Panc1 (cell line): ENCODE data around the gene CTSA. TPM values are rescaled to one million over a fixed set of nuclear protein-coding genes. Genes with fewer than 3 reads are reported as not detected.

Source experiments
- ATAC-seq: fragments of 200-7000 bp; cut with Tn5 transposase; 2 replicates; pipeline ENCODE4 v1.9.1; 2020; ENCODE audit warnings: mild to moderate bottlenecking, moderate library complexity
- BruUV-seq: library from RNA; stranded (reverse); fragments of 400-500 nt; replicated peaks from 2 replicates; lab custom pipeline; 2021; lab: Mats Ljungman, UMichigan
- CTCF ChIA-PET: fragments of 300-600 bp; sonication (Branson Sonifier 250); formaldehyde crosslinking; loops from one replicate; lab custom pipeline; 2022; ENCODE audit warnings: antibody characterized with exemption; lab: Charles Lee
- POLR2A ChIA-PET: fragments of 300-600 bp; sonication (Branson Sonifier 250); formaldehyde crosslinking; loops from one replicate; lab custom pipeline; 2022; ENCODE audit warnings: antibody characterized with exemption; lab: Charles Lee
- DNase-seq: peaks from one replicate; pipeline ENCODE4 v3.0.0-alpha.2; 2010; ENCODE audit warnings: low read depth, low spot score
- H3K27ac ChIP-seq: 2 replicates; pipeline ENCODE4 v1.5.1; 2011; ENCODE audit warnings: mild to moderate bottlenecking, low read length, inconsistent platforms
- H3K27me3 ChIP-seq: fragments of 200-500 bp; sonication (Bioruptor generic); 2 replicates; pipeline ENCODE4 v1.6.0; 2014; ENCODE audit warnings: low read length, inconsistent platforms; ENCODE audit not compliant: control insufficient read depth, insufficient read depth
- H3K36me3 ChIP-seq: fragments of 200-500 bp; sonication (Bioruptor generic); 2 replicates; pipeline ENCODE4 v1.5.1; 2014; ENCODE audit warnings: inconsistent platforms, mild to moderate bottlenecking, low read length, moderate library complexity; ENCODE audit not compliant: control insufficient read depth, insufficient read depth
- H3K4me1 ChIP-seq: 2 replicates; pipeline ENCODE4 v1.5.1; 2011; ENCODE audit warnings: inconsistent platforms, mild to moderate bottlenecking, low read length, moderate library complexity; ENCODE audit not compliant: control insufficient read depth, insufficient read depth
- H3K4me3 ChIP-seq, 2 experiments: 2 replicates each; pipeline ENCODE4 v1.5.1; 2011 to 2012; ENCODE audit warnings: low read depth in 2 of 2, low read length in 2 of 2, mild to moderate bottlenecking in 2 of 2, inconsistent platforms in 1 of 2, moderate library complexity in 1 of 2
- H3K9me3 ChIP-seq: fragments of 200-500 bp; sonication (Bioruptor generic); 2 replicates; pipeline ENCODE4 v1.5.1; 2014; ENCODE audit warnings: low read depth, mild to moderate bottlenecking, inconsistent platforms, low read length, moderate library complexity; ENCODE audit not compliant: control insufficient read depth, insufficient read depth
- POLR2AphosphoS5 ChIP-seq: IDR thresholded peaks from 2 replicates; pipeline ENCODE4 v1.6.1; 2012; ENCODE audit warnings: mild to moderate bottlenecking, low read depth, low read length, moderate library complexity
- SIN3A ChIP-seq: IDR thresholded peaks from 2 replicates; pipeline ENCODE4 v1.6.1; 2012; ENCODE audit warnings: low read depth, mild to moderate bottlenecking, low read length, moderate library complexity, borderline replicate concordance; ENCODE audit not compliant: insufficient read depth
- TCF7L2 ChIP-seq: IDR thresholded peaks from 2 replicates; pipeline ENCODE4 v1.6.1; 2011; ENCODE audit warnings: mild to moderate bottlenecking, low read depth, low read length, inconsistent platforms
- in situ Hi-C: cut with HindIII; loops from 2 replicates; pipeline ENCODE4 v1.10.0; 2016; ENCODE audit warnings: low sequenced_read_pairs, low pct_unique_long_range_greater_than_20kb
- intact Hi-C: fragments of 100-400 bp; cut with micrococcal nuclease; formaldehyde crosslinking; loops from one replicate; pipeline ENCODE4 v1.10.0; 2022; ENCODE audit not compliant: unreplicated experiment
- total RNA-seq: library from RNA; stranded (reverse); gene quantifications from one replicate; pipeline ENCODE4 v1.2.1, GENCODE V29; 2021; ENCODE audit not compliant: unreplicated experiment
- TF ChIP-seq, protein P1 (sequence below): fragments of 450-650 bp; IDR thresholded peaks from 2 replicates; pipeline ENCODE4 v1.5.1; 2017; ENCODE audit warnings: mild to moderate bottlenecking
- TF ChIP-seq, protein P2 (sequence below), 2 experiments: IDR thresholded peaks; 2 replicates each; pipeline ENCODE4 v1.6.1; 2011 to 2012; ENCODE audit warnings: low read depth in 2 of 2, control low read depth in 1 of 2, low read length in 1 of 2, mild to moderate bottlenecking in 1 of 2, moderate library complexity in 1 of 2; ENCODE audit not compliant: insufficient read depth in 1 of 2

CTSA gene
- total RNA-seq, 1 experiment from 2014 or later = 232 TPM

GRCh38 chr20:45912344-45912682 lies 21.2 kb downstream of the CTSA start:
- no peak for ATAC-seq
- ChIA-PET CTCF (no interaction called here), POLR2A (no interaction called here)
- in situ Hi-C loops (no loop called here), intact Hi-C loops (no loop called here)
- Histone ChIP-seq H3K27ac (peak overlapping the region; percentile 39; the same call in 1 of the 2 replicates), H3K36me3 (no peaks in the 10 kb centered on the region), H3K4me3 (peak overlapping the region; percentile 39 to 62; a peak in 3 of 4 replicates), H3K4me1 (peaks cover 18% of the 10 kb centered on the region), H3K9me3 (no peaks in the 10 kb centered on the region), H3K27me3 (no peaks in the 10 kb centered on the region)
- TF ChIP-seq, protein P1, sequence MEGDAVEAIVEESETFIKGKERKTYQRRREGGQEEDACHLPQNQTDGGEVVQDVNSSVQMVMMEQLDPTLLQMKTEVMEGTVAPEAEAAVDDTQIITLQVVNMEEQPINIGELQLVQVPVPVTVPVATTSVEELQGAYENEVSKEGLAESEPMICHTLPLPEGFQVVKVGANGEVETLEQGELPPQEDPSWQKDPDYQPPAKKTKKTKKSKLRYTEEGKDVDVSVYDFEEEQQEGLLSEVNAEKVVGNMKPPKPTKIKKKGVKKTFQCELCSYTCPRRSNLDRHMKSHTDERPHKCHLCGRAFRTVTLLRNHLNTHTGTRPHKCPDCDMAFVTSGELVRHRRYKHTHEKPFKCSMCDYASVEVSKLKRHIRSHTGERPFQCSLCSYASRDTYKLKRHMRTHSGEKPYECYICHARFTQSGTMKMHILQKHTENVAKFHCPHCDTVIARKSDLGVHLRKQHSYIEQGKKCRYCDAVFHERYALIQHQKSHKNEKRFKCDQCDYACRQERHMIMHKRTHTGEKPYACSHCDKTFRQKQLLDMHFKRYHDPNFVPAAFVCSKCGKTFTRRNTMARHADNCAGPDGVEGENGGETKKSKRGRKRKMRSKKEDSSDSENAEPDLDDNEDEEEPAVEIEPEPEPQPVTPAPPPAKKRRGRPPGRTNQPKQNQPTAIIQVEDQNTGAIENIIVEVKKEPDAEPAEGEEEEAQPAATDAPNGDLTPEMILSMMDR = no peak
- no peak for TF ChIP-seq SIN3A
- no peak for TF ChIP-seq POLR2AphosphoS5
- no peak for TF ChIP-seq TCF7L2
- TF ChIP-seq, protein P2, sequence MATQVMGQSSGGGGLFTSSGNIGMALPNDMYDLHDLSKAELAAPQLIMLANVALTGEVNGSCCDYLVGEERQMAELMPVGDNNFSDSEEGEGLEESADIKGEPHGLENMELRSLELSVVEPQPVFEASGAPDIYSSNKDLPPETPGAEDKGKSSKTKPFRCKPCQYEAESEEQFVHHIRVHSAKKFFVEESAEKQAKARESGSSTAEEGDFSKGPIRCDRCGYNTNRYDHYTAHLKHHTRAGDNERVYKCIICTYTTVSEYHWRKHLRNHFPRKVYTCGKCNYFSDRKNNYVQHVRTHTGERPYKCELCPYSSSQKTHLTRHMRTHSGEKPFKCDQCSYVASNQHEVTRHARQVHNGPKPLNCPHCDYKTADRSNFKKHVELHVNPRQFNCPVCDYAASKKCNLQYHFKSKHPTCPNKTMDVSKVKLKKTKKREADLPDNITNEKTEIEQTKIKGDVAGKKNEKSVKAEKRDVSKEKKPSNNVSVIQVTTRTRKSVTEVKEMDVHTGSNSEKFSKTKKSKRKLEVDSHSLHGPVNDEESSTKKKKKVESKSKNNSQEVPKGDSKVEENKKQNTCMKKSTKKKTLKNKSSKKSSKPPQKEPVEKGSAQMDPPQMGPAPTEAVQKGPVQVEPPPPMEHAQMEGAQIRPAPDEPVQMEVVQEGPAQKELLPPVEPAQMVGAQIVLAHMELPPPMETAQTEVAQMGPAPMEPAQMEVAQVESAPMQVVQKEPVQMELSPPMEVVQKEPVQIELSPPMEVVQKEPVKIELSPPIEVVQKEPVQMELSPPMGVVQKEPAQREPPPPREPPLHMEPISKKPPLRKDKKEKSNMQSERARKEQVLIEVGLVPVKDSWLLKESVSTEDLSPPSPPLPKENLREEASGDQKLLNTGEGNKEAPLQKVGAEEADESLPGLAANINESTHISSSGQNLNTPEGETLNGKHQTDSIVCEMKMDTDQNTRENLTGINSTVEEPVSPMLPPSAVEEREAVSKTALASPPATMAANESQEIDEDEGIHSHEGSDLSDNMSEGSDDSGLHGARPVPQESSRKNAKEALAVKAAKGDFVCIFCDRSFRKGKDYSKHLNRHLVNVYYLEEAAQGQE (IDR thresholded peaks at IDR 0.05; ENCODE audit: insufficient read depth in 1 of 2, low read depth in 2 of 2, low read length in 1 of 2) = no peak
- no peak for DNase-seq
- BruUV-seq = no TSS peak

GRCh38 chr20:45913116-45913515 lies 22.0 kb downstream of the CTSA start:
- Histone ChIP-seq H3K9me3 (no peaks in the 10 kb centered on the region), H3K27ac (no peak overlapping the region), H3K27me3 (no peaks in the 10 kb centered on the region), H3K36me3 (no peaks in the 10 kb centered on the region), H3K4me1 (peaks cover 18% of the 10 kb centered on the region), H3K4me3 (no peak overlapping the region)
- intact Hi-C loops (no loop called here), in situ Hi-C loops (no loop called here)
- TF ChIP-seq POLR2AphosphoS5 = no peak
- TF ChIP-seq SIN3A = no peak
- TF ChIP-seq, protein P1 = no peak
- TF ChIP-seq, protein P2 (IDR thresholded peaks at IDR 0.05; ENCODE audit: insufficient read depth in 1 of 2, low read depth in 2 of 2, low read length in 1 of 2) = no peak
- no peak for TF ChIP-seq TCF7L2
- ChIA-PET CTCF (no interaction called here), POLR2A (no interaction called here)
- DNase-seq (no peak), ATAC-seq (no peak)
- no TSS peak for BruUV-seq
